GM12872 (cell line): ENCODE measurements around the gene NUDT5.

ENCODE experiments used
- CTCF ChIP-seq: IDR thresholded peaks from 3 replicates; pipeline ENCODE4 v1.5.1; 2011; ENCODE audit warnings: low read depth, mild to moderate bottlenecking, low read length, moderate library complexity; ENCODE audit not compliant: insufficient read depth

Gene NUDT5

GRCh38 chr10:12195603-12196506 lies at the start of gene NUDT5, which contains the start of gene CDC123:
Gene NUDT5 (minus strand): TSS chr10:12195891. CDS start chr10:12186291, 9,600 bp downstream.
Gene CDC123 (plus strand): TSS chr10:12196188. CDS start chr10:12196246, 58 bp downstream.
- TF ChIP-seq CTCF = no peak

- TF ChIP-seq CTCF = no peak
These were observed 48.4 kb upstream of the NUDT5 start for GRCh38 chr10:12243864-12244620.

GRCh38 chr10:12241810-12242529 lies 46.3 kb upstream of the NUDT5 start:
- TF ChIP-seq CTCF = no peak

- no peak for TF ChIP-seq CTCF
These were observed 43.1 kb upstream of the NUDT5 start for GRCh38 chr10:12238821-12239220.

GRCh38 chr10:12237265-12238220 lies 41.9 kb upstream of the NUDT5 start:
- TF ChIP-seq CTCF = no peak

GRCh38 chr10:12235796-12236195 lies 40.1 kb upstream of the NUDT5 start:
- TF ChIP-seq CTCF = no peak
